ENCODE data around the gene SLC7A10.

The SLC7A10 gene

GRCh38 chr19:33174186-33174585 lies 51.5 kb downstream of the SLC7A10 start:
- Histone ChIP-seq H2AFZ (ENCODE audit: low read length) (no peak overlapping the region), H4K20me1 (ENCODE audit: insufficient read depth, low read length) (no peaks in the 10 kb centered on the region), H3K9me2 (ENCODE audit: low read depth, low read length) (no peaks in the 10 kb centered on the region), H3K36me3 (ENCODE audit: insufficient read depth, low read length) (no peaks in the 10 kb centered on the region), H3K79me2 (ENCODE audit: insufficient read depth, low read length) (no peaks in the 10 kb centered on the region), H3K4me1 (ENCODE audit: insufficient read depth, low read length, severe bottlenecking) (peaks cover 19% of the 10 kb centered on the region), H3K27ac (ENCODE audit: low read depth, low read length, poor library complexity, severe bottlenecking) (no peak overlapping the region), H3K9me3 (ENCODE audit: low read length) (no peaks in the 10 kb centered on the region), H3K4me3 (ENCODE audit: low read depth, low read length, poor library complexity, severe bottlenecking) (no peak overlapping the region), H3K9ac (ENCODE audit: low read length) (no peak overlapping the region), H3K27me3 (ENCODE audit: insufficient read depth, low read length) (no peaks in the 10 kb centered on the region), H3K4me2 (ENCODE audit: low read length) (no peak overlapping the region), H3F3A (ENCODE audit: insufficient read depth, low read length) (peaks cover 3% of the 10 kb centered on the region; the same call in 1 of the 2 replicates)
- TF ChIP-seq CTCF (IDR thresholded peaks at IDR 0.05; ENCODE audit: low read length) (no peak), EZH2 (IDR thresholded peaks at IDR 0.05; ENCODE audit: borderline replicate concordance, low read length) (no peak)

DNA sequence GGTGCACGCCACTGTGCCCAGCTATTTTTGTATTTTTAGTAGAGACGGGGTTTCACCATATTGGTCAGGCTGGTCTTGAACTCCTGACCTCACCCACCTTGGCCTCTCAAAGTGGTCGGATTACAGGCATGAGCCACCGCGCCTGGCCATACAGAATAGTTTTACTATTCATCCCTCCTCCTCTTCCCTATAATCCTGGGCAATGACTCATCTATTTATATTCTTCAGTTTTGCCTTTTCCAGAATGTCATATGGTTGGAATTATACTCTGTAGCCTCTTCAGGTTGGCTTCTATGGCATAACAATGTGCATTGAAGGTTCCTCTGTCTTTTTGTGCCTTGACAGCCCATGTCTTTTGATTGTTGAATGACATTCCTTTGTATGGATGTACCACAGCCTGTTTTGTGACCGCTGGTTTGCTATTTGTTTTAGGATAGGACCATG lies 53.7 kb downstream of the SLC7A10 start:
- no peaks in the 10 kb centered on the region for H4K20me1 ChIP-seq (ENCODE audit: insufficient read depth, low read length)
- no peak overlapping the region for H3K9ac ChIP-seq (ENCODE audit: low read length)
- no peaks in the 10 kb centered on the region for H3K36me3 ChIP-seq (ENCODE audit: insufficient read depth, low read length)
- no peaks in the 10 kb centered on the region; the same call in 1 of the 2 replicates for H3K9me3 ChIP-seq (ENCODE audit: low read length)
- no peaks in the 10 kb centered on the region for H3K27me3 ChIP-seq (ENCODE audit: insufficient read depth, low read length)
- H3K9me2 ChIP-seq (ENCODE audit: low read depth, low read length), result no peaks in the 10 kb centered on the region
- no peak overlapping the region for H3K4me3 ChIP-seq (ENCODE audit: low read depth, low read length, poor library complexity, severe bottlenecking)
- H3K4me1 ChIP-seq (ENCODE audit: insufficient read depth, low read length, severe bottlenecking), result peaks cover 11% of the 10 kb centered on the region
- no peaks in the 10 kb centered on the region for H3F3A ChIP-seq (ENCODE audit: insufficient read depth, low read length)
- no peak overlapping the region for H2AFZ ChIP-seq (ENCODE audit: low read length)
- H3K4me2 ChIP-seq (ENCODE audit: low read length), result no peak overlapping the region
- H3K79me2 ChIP-seq (ENCODE audit: insufficient read depth, low read length), result no peaks in the 10 kb centered on the region
- no peak overlapping the region for H3K27ac ChIP-seq (ENCODE audit: low read depth, low read length, poor library complexity, severe bottlenecking)
- no peak for TF ChIP-seq EZH2 (IDR thresholded peaks at IDR 0.05; ENCODE audit: borderline replicate concordance, low read length)
- no peak for TF ChIP-seq CTCF (IDR thresholded peaks at IDR 0.05; ENCODE audit: low read length)

GRCh38 chr19:33171222-33171795 lies 54.3 kb downstream of the SLC7A10 start:
- Histone ChIP-seq H3K4me3 (ENCODE audit: low read depth, low read length, poor library complexity, severe bottlenecking) (no peak overlapping the region), H3K9me2 (ENCODE audit: low read depth, low read length) (no peaks in the 10 kb centered on the region), H3K4me1 (ENCODE audit: insufficient read depth, low read length, severe bottlenecking) (peaks cover 11% of the 10 kb centered on the region), H3K27ac (ENCODE audit: low read depth, low read length, poor library complexity, severe bottlenecking) (no peak overlapping the region), H2AFZ (ENCODE audit: low read length) (no peak overlapping the region), H3K9ac (ENCODE audit: low read length) (no peak overlapping the region), H3K27me3 (ENCODE audit: insufficient read depth, low read length) (no peaks in the 10 kb centered on the region), H3F3A (ENCODE audit: insufficient read depth, low read length) (no peaks in the 10 kb centered on the region), H4K20me1 (ENCODE audit: insufficient read depth, low read length) (no peaks in the 10 kb centered on the region), H3K4me2 (ENCODE audit: low read length) (no peak overlapping the region), H3K36me3 (ENCODE audit: insufficient read depth, low read length) (no peaks in the 10 kb centered on the region), H3K79me2 (ENCODE audit: insufficient read depth, low read length) (no peaks in the 10 kb centered on the region), H3K9me3 (ENCODE audit: low read length) (no peaks in the 10 kb centered on the region; the same call in 1 of the 2 replicates)
- TF ChIP-seq CTCF (IDR thresholded peaks at IDR 0.05; ENCODE audit: low read length) (no peak), EZH2 (IDR thresholded peaks at IDR 0.05; ENCODE audit: borderline replicate concordance, low read length) (no peak)

All from OCI-LY1 (cell line).